ENCODE data around the gene HOXB9. TPM values are rescaled to one million over a fixed set of nuclear protein-coding genes. Genes with fewer than 3 reads are reported as not detected.
A peak's percentile ranks its signal among the peaks of the same experiment; 100 is the strongest.

The HOXB9 gene
- total and polyA plus RNA-seq, 2 experiments from 2014 or later: not detected

DNA sequence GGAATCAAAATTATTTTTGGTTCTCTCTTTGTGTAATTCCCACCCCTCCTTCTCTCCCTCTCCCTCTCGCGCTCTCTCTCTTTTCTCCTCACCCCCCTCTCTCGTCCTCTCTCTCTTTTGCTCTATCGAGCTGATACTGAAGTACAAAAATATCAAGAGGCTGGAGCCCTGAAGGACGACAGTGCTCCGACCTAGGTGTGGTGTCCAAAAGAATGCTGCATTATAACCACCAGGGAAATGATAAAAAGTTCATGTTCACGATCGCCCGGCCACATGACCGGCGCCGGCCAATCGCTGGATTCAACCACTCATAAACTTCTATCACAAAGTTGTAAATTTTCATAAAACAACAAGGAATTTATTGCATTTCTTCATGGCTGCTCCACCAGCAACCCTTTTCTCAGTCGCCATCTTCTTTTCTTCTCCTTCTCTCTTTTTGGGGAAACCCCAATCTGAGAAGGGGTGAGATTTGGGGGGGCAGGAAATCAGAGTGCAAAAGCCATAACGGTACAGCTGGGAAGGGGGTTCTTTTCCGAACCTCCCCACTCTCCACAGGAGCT is 21.3 kb downstream of the HOXB9 start, which contains the start of gene HOXB6:
TSS of gene HOXB6 (minus strand) at position 217 of the 560 bp plus-strand sequence. CDS start 6,836 bp downstream, outside the sequence.
- Histone ChIP-seq H4K20me1 (replicated peaks; ENCODE audit: insufficient read depth) (peaks cover 84% of the 10 kb centered on the region), H3K9me2 (ENCODE audit: insufficient read depth) (no peaks in the 10 kb centered on the region), H3K4me2 (no peak within 1 kb of the TSS), H3F3A (replicated peaks; ENCODE audit: low read depth) (peaks cover 72% of the 10 kb centered on the region), H3K4me1 (ENCODE audit: insufficient read depth) (peaks cover 38% of the 10 kb centered on the region), H3K27ac (ENCODE audit: low read depth) (no peak within 1 kb of the TSS), H3K36me3 (ENCODE audit: insufficient read depth) (no peaks in the 10 kb centered on the region; the same call in 1 of the 2 replicates), H3K27me3 (ENCODE audit: insufficient read depth) (peaks cover 100% of the 10 kb centered on the region), H3K4me3 (no peak within 1 kb of the TSS), H3K79me2 (replicated peaks; ENCODE audit: insufficient read depth) (no peaks in the 10 kb centered on the region), H2AFZ (no peak within 1 kb of the TSS)
- H3K27me3 Mint-ChIP-seq (ENCODE audit: insufficient read depth, low read depth, poor library complexity): peaks cover 100% of the 10 kb centered on the region
- DNase-seq (ENCODE audit: low spot score) (no peak), ATAC-seq (no peak)
- TF ChIP-seq POLR2AphosphoS5 (IDR thresholded peaks at IDR 0.05; ENCODE audit: low read depth) (no peak), EZH2 (IDR thresholded peaks at IDR 0.05; ENCODE audit: low read depth, unreplicated experiment) (peak; percentile 56)
- H3K36me3 Mint-ChIP-seq (ENCODE audit: low read depth): no peaks in the 10 kb centered on the region
- peaks cover 10% of the 10 kb centered on the region; the same call in 2 of the 3 replicates for H3K4me1 Mint-ChIP-seq
- H3K9me3 Mint-ChIP-seq: peaks cover 4% of the 10 kb centered on the region; the same call in 2 of the 3 replicates
- H3K4me3 Mint-ChIP-seq: no peak within 1 kb of the TSS
- H3K27ac Mint-ChIP-seq: no peak within 1 kb of the TSS

DNA sequence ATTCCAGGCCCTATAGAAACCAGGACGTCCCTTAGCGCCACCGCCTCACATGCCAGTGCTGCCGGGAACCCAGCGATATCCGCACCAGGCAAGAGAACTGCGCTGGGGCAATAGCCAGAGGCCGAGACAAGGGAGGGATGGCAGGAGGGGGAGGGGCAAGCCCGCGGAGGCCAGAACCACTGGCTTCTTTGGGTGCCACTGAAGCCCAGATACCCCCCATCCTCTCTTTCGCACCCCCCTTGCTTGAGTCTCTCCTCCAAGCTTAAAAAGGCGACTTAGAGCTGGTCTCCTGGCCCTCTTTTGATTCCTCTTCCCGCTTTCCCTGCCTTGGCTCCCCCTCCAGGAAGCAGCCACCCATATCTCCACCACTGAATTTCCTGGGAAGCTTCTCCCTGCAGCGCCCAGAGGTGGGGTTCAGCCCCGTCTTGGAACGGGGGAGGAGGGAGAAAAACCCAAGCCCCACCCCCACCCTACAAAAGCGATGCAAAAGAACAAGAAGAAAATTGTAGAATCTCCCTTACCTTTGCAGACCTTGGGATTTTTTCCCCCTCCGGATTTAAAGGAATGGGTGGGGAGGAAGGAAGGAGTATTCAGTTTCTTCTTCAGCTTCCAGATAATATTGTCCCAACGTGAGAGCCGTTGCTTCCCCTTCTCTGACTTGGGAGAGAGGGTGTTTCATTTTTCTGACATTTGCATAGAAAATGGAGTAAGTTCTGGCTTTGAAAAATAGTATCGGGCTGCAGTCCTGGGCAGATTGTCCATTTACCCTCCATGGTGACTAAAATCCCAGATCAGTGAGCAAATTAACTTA is 22.0 kb downstream of the HOXB9 start:
- H2AFZ ChIP-seq: no peak overlapping the region
- Mint-ChIP-seq H3K27ac (no peak overlapping the region), H3K4me3 (no peak overlapping the region), H3K9me3 (peaks cover 4% of the 10 kb centered on the region; the same call in 2 of the 3 replicates), H3K27me3 (ENCODE audit: insufficient read depth, low read depth, poor library complexity) (peaks cover 100% of the 10 kb centered on the region), H3K4me1 (peaks cover 8% of the 10 kb centered on the region; the same call in 2 of the 3 replicates), H3K36me3 (ENCODE audit: low read depth) (no peaks in the 10 kb centered on the region)
- peaks cover 85% of the 10 kb centered on the region for H4K20me1 ChIP-seq (replicated peaks; ENCODE audit: insufficient read depth)
- no peaks in the 10 kb centered on the region for H3K79me2 ChIP-seq (replicated peaks; ENCODE audit: insufficient read depth)
- peak; percentile 69 for DNase-seq (ENCODE audit: low spot score)
- H3K27ac ChIP-seq (ENCODE audit: low read depth): no peak overlapping the region
- H3K27me3 ChIP-seq (ENCODE audit: insufficient read depth): peaks cover 100% of the 10 kb centered on the region
- H3K9me2 ChIP-seq (ENCODE audit: insufficient read depth): no peaks in the 10 kb centered on the region
- ATAC-seq: peak; percentile 12
- no peaks in the 10 kb centered on the region; the same call in 1 of the 2 replicates for H3K36me3 ChIP-seq (ENCODE audit: insufficient read depth)
- TF ChIP-seq EZH2phosphoT487 (IDR thresholded peaks at IDR 0.05; ENCODE audit: unreplicated experiment) (peak; percentile 34), EZH2 (IDR thresholded peaks at IDR 0.05; ENCODE audit: low read depth, unreplicated experiment) (peak; percentile 95), ZNF114 (CRISPR knock-in tag; IDR thresholded peaks at IDR 0.05) (no peak)
- no peak overlapping the region for H3K4me2 ChIP-seq
- H3K4me1 ChIP-seq (ENCODE audit: insufficient read depth): peaks cover 31% of the 10 kb centered on the region
- H3F3A ChIP-seq (replicated peaks; ENCODE audit: low read depth): peaks cover 70% of the 10 kb centered on the region
- H3K4me3 ChIP-seq: no peak overlapping the region

DNA sequence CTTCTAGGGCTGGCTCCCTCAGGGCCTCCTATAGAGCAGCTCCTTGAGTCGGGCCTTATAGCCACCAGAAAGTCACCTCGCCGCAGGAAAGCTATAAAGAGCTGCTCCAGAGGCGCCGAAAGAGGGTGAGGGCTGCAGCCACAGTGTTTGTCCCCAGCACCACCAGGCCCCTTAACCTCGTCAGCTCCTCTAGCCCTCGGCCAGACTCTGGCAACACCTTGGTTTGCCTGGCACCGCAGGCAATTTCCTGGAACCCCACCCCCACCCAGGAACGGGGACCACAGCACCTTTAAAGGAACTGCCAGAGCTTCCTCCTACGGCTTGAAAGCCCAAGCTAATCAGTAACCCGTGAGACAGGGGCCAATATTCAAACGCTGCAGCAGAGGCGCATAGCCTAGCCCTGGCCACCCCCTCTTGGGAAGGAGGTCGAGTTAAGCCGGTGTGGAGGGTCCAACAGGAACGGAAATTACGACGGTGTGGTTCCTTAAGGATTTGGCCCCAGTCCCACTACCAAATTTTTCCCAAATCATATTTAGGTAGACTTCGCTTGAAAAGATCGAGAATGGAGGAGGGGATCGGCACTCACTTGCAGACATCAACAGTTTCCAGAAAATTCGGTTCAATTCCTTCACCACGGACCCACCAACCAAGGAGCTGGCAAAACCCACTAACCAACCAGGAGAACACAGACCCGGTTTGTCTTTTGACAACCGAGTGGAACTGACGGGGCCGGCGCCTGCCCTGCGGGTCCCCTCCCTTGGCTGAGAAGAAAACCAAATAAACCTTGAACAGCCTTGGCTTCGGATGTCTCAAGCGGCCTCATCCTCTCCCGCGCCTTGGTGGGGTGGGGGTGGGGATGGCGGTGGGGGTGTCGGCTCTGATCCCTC is 24.4 kb downstream of the HOXB9 start:
- H3K79me2 ChIP-seq (replicated peaks; ENCODE audit: insufficient read depth): no peaks in the 10 kb centered on the region
- H3K27me3 Mint-ChIP-seq (ENCODE audit: insufficient read depth, low read depth, poor library complexity): peaks cover 100% of the 10 kb centered on the region
- peaks cover 69% of the 10 kb centered on the region for H3F3A ChIP-seq (replicated peaks; ENCODE audit: low read depth)
- H3K4me1 ChIP-seq (ENCODE audit: insufficient read depth): peaks cover 42% of the 10 kb centered on the region
- no peak overlapping the region for H3K27ac Mint-ChIP-seq
- peaks cover 17% of the 10 kb centered on the region for H3K4me1 Mint-ChIP-seq
- H3K9me2 ChIP-seq (ENCODE audit: insufficient read depth): no peaks in the 10 kb centered on the region
- H2AFZ ChIP-seq: no peak overlapping the region
- no peak for ATAC-seq
- H3K36me3 Mint-ChIP-seq (ENCODE audit: low read depth): peaks cover 3% of the 10 kb centered on the region; the same call in 1 of the 3 replicates
- no peak overlapping the region for H3K4me2 ChIP-seq
- no peak overlapping the region for H3K4me3 Mint-ChIP-seq
- H3K27ac ChIP-seq (ENCODE audit: low read depth): no peak overlapping the region
- TF ChIP-seq NANOG (IDR thresholded peaks at IDR 0.05; ENCODE audit: borderline replicate concordance) (no peak), EZH2 (IDR thresholded peaks at IDR 0.05; ENCODE audit: low read depth, unreplicated experiment) (peak; percentile 89)
- TF ChIP-seq, protein P1, sequence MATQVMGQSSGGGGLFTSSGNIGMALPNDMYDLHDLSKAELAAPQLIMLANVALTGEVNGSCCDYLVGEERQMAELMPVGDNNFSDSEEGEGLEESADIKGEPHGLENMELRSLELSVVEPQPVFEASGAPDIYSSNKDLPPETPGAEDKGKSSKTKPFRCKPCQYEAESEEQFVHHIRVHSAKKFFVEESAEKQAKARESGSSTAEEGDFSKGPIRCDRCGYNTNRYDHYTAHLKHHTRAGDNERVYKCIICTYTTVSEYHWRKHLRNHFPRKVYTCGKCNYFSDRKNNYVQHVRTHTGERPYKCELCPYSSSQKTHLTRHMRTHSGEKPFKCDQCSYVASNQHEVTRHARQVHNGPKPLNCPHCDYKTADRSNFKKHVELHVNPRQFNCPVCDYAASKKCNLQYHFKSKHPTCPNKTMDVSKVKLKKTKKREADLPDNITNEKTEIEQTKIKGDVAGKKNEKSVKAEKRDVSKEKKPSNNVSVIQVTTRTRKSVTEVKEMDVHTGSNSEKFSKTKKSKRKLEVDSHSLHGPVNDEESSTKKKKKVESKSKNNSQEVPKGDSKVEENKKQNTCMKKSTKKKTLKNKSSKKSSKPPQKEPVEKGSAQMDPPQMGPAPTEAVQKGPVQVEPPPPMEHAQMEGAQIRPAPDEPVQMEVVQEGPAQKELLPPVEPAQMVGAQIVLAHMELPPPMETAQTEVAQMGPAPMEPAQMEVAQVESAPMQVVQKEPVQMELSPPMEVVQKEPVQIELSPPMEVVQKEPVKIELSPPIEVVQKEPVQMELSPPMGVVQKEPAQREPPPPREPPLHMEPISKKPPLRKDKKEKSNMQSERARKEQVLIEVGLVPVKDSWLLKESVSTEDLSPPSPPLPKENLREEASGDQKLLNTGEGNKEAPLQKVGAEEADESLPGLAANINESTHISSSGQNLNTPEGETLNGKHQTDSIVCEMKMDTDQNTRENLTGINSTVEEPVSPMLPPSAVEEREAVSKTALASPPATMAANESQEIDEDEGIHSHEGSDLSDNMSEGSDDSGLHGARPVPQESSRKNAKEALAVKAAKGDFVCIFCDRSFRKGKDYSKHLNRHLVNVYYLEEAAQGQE (IDR thresholded peaks at IDR 0.05; ENCODE audit: unreplicated experiment): no peak
- TF ChIP-seq, protein P2, sequence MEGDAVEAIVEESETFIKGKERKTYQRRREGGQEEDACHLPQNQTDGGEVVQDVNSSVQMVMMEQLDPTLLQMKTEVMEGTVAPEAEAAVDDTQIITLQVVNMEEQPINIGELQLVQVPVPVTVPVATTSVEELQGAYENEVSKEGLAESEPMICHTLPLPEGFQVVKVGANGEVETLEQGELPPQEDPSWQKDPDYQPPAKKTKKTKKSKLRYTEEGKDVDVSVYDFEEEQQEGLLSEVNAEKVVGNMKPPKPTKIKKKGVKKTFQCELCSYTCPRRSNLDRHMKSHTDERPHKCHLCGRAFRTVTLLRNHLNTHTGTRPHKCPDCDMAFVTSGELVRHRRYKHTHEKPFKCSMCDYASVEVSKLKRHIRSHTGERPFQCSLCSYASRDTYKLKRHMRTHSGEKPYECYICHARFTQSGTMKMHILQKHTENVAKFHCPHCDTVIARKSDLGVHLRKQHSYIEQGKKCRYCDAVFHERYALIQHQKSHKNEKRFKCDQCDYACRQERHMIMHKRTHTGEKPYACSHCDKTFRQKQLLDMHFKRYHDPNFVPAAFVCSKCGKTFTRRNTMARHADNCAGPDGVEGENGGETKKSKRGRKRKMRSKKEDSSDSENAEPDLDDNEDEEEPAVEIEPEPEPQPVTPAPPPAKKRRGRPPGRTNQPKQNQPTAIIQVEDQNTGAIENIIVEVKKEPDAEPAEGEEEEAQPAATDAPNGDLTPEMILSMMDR (conservative IDR thresholded peaks at IDR 0.05; ENCODE audit: low read depth in 2 of 2): no peak
- no peak for DNase-seq (ENCODE audit: low spot score)
- H3K9me3 Mint-ChIP-seq: peaks cover 4% of the 10 kb centered on the region; the same call in 1 of the 3 replicates
- H4K20me1 ChIP-seq (replicated peaks; ENCODE audit: insufficient read depth): peaks cover 84% of the 10 kb centered on the region
- H3K36me3 ChIP-seq (ENCODE audit: insufficient read depth): no peaks in the 10 kb centered on the region; the same call in 1 of the 2 replicates
- peaks cover 100% of the 10 kb centered on the region for H3K27me3 ChIP-seq (ENCODE audit: insufficient read depth)
- H3K4me3 ChIP-seq: no peak overlapping the region
